Vagina (tissue), 2 donors: Measurements from ENCODE around the gene MKI67. TPM values are rescaled to one million over a fixed set of nuclear protein-coding genes. Genes with fewer than 3 reads are reported as not detected.

Experiments used
- DNase-seq, 2 donors: peaks; one replicate each; pipeline ENCODE4 v3.0.0-alpha.2; 2017; ENCODE audit errors: extremely low spot score in 2 of 2
- H3K27ac ChIP-seq: fragments of 200-600 bp; sonication (generic); one replicate; pipeline ENCODE4 v1.5.1; 2019
- H3K27me3 ChIP-seq: fragments of 200-600 bp; sonication (generic); one replicate; pipeline ENCODE4 v1.5.1; 2019
- H3K36me3 ChIP-seq, 2 donors: fragments of 200-600 bp; sonication (generic); one replicate each; pipeline ENCODE4 v1.5.1; 2017 to 2019
- H3K4me1 ChIP-seq: fragments of 200-600 bp; sonication (generic); one replicate; pipeline ENCODE4 v1.5.1; 2019
- H3K4me3 ChIP-seq, 2 donors: fragments of 200-600 bp; sonication (generic); 1 replicate in 1 of 2; 2 replicates in 1 of 2; pipeline ENCODE4 v1.5.1; 2016 to 2019
- H3K9me3 ChIP-seq: fragments of 200-600 bp; sonication (generic); one replicate; pipeline ENCODE4 v1.5.1; 2019
- CTCF ChIP-seq, 3 experiments: fragments of 450-650 bp in 2 of 3; fragments of 200-600 bp in 1 of 3; sonication (generic) in 1 of 3; IDR thresholded peaks; one replicate each; pipeline ENCODE4 v1.5.1; 2017 to 2019; ENCODE audit warnings: antibody characterized with exemption in 3 of 3, mild to moderate bottlenecking in 2 of 3, moderate library complexity in 2 of 3
- POLR2A ChIP-seq, 2 donors: fragments of 450-650 bp; IDR thresholded peaks; one replicate each; pipeline ENCODE4 v1.6.1; 2017; ENCODE audit warnings: antibody characterized with exemption in 2 of 2, mild to moderate bottlenecking in 2 of 2, moderate library complexity in 2 of 2
- POLR2AphosphoS5 ChIP-seq, 2 donors: sonication (generic); formaldehyde crosslinking; IDR thresholded peaks; one replicate each; pipeline ENCODE4 v1.9.0; 2017; ENCODE audit warnings: antibody characterized with exemption in 2 of 2, mild to moderate bottlenecking in 2 of 2, low read depth in 1 of 2; ENCODE audit not compliant: insufficient read depth in 1 of 2
- intact Hi-C: fragments of 100-400 bp; cut with DNase I; formaldehyde crosslinking; loops from one replicate; pipeline ENCODE4 v1.15.1; 2023
- total RNA-seq: library from RNA; depleted of rRNA; stranded (reverse); fragments of >200 nt; gene quantifications from one replicate; pipeline ENCODE4 v1.2.3, GENCODE V29; 2016

MKI67 gene
- total RNA-seq, 1 donor from 2014 or later, result 11.5 TPM

GRCh38 chr10:128073890-128074289 is 52.3 kb downstream of the MKI67 start:
- no peak for DNase-seq
- intact Hi-C loops, result no loop called here
- H3K4me3 ChIP-seq, result no peak overlapping the region
- TF ChIP-seq POLR2AphosphoS5 (IDR thresholded peaks at IDR 0.05; ENCODE audit: insufficient read depth in 1 of 2, low read depth in 1 of 2), result no peak
- no peak for TF ChIP-seq POLR2A (IDR thresholded peaks at IDR 0.05)
- no peak for TF ChIP-seq CTCF (IDR thresholded peaks at IDR 0.05)
- peaks cover 0 to 7% of the 10 kb centered on the region in 2 donors for H3K36me3 ChIP-seq
- no peak overlapping the region for H3K27ac ChIP-seq
- H3K4me1 ChIP-seq, result no peaks in the 10 kb centered on the region
- no peaks in the 10 kb centered on the region for H3K27me3 ChIP-seq
- no peaks in the 10 kb centered on the region for H3K9me3 ChIP-seq

- Histone ChIP-seq H3K27me3 (no peaks in the 10 kb centered on the region), H3K4me3 (no peak overlapping the region), H3K4me1 (no peaks in the 10 kb centered on the region), H3K9me3 (no peaks in the 10 kb centered on the region), H3K27ac (no peak overlapping the region), H3K36me3 (peaks cover 0 to 3% of the 10 kb centered on the region in 2 donors)
- TF ChIP-seq POLR2A (IDR thresholded peaks at IDR 0.05) (no peak), POLR2AphosphoS5 (IDR thresholded peaks at IDR 0.05; ENCODE audit: insufficient read depth in 1 of 2, low read depth in 1 of 2) (no peak), CTCF (IDR thresholded peaks at IDR 0.05) (no peak)
- intact Hi-C loops, result no loop called here
- no peak for DNase-seq
These were observed 53.1 kb downstream of the MKI67 start for GRCh38 chr10:128072941-128073645.

- Histone ChIP-seq H3K36me3 (peaks cover 0 to 3% of the 10 kb centered on the region in 2 donors), H3K27ac (no peak overlapping the region), H3K4me1 (no peaks in the 10 kb centered on the region), H3K4me3 (no peak overlapping the region), H3K9me3 (no peaks in the 10 kb centered on the region), H3K27me3 (no peaks in the 10 kb centered on the region)
- TF ChIP-seq CTCF (IDR thresholded peaks at IDR 0.05) (no peak), POLR2A (IDR thresholded peaks at IDR 0.05) (no peak), POLR2AphosphoS5 (IDR thresholded peaks at IDR 0.05; ENCODE audit: insufficient read depth in 1 of 2, low read depth in 1 of 2) (no peak)
- intact Hi-C loops, result no loop called here
- DNase-seq, result no peak
These were observed 54.2 kb downstream of the MKI67 start for GRCh38 chr10:128072046-128072445.

GRCh38 chr10:128071417-128071782 is 54.8 kb downstream of the MKI67 start:
- Histone ChIP-seq H3K4me3 (no peak overlapping the region), H3K36me3 (peaks cover 0 to 3% of the 10 kb centered on the region in 2 donors), H3K4me1 (no peaks in the 10 kb centered on the region), H3K27ac (no peak overlapping the region), H3K27me3 (no peaks in the 10 kb centered on the region), H3K9me3 (no peaks in the 10 kb centered on the region)
- intact Hi-C loops, result no loop called here
- no peak for DNase-seq
- no peak for TF ChIP-seq CTCF (IDR thresholded peaks at IDR 0.05)
- no peak for TF ChIP-seq POLR2AphosphoS5 (IDR thresholded peaks at IDR 0.05; ENCODE audit: insufficient read depth in 1 of 2, low read depth in 1 of 2)
- TF ChIP-seq POLR2A (IDR thresholded peaks at IDR 0.05), result no peak

- Histone ChIP-seq H3K4me1 (no peaks in the 10 kb centered on the region), H3K9me3 (no peaks in the 10 kb centered on the region), H3K4me3 (no peak overlapping the region), H3K27ac (no peak overlapping the region), H3K36me3 (peaks cover 0 to 3% of the 10 kb centered on the region in 2 donors), H3K27me3 (no peaks in the 10 kb centered on the region)
- DNase-seq, result no peak
- intact Hi-C loops, result no loop called here
- TF ChIP-seq POLR2AphosphoS5 (IDR thresholded peaks at IDR 0.05; ENCODE audit: insufficient read depth in 1 of 2, low read depth in 1 of 2) (no peak), CTCF (IDR thresholded peaks at IDR 0.05) (no peak), POLR2A (IDR thresholded peaks at IDR 0.05) (no peak)
These were observed 55.4 kb downstream of the MKI67 start for GRCh38 chr10:128070721-128071416.
